OCI-LY3 (cell line): ENCODE results near the gene ZNF608.

Experiments used
- CTCF ChIP-seq: fragments of 200-600, 300-600 bp; sonication (generic); IDR thresholded peaks from 2 replicates; pipeline ENCODE4 v1.5.1; 2014; ENCODE audit warnings: antibody characterized with exemption, low read length, low read depth
- EZH2phosphoT487 ChIP-seq: fragments of 200-600 bp; shearing (Covaris generic); IDR thresholded peaks from 2 replicates; pipeline ENCODE4 v1.6.1; 2018; ENCODE audit warnings: antibody characterized with exemption, mixed run types, low read depth

- TF ChIP-seq CTCF (no peak), EZH2phosphoT487 (no peak)
Observed at GRCh38 chr5:124771761-124772160, 25.3 kb upstream of the ZNF608 start.
